ENCODE results near the gene FGF3. TPM values are rescaled to one million over a fixed set of nuclear protein-coding genes. Genes with fewer than 3 reads are reported as not detected.
A peak's percentile ranks its signal among the peaks of the same experiment; 100 is the strongest.

FGF3 gene
- total RNA-seq, 1 donor from 2014 or later = not detected

GRCh38 chr11:69820441-69820840 is 1.2 kb upstream of the FGF3 start:
- peaks cover 87% of the 10 kb centered on the region for H3K27me3 Mint-ChIP-seq (ENCODE audit: low read depth)
- no peak for DNase-seq (ENCODE audit: low spot score in 2 of 2, unreplicated experiment in 2 of 2)
- no peaks in the 10 kb centered on the region for H3K4me1 Mint-ChIP-seq
- no peak for TF ChIP-seq CTCF (IDR thresholded peaks at IDR 0.05; ENCODE audit: unreplicated experiment)
- H3K36me3 Mint-ChIP-seq = no peaks in the 10 kb centered on the region
- H3K27ac Mint-ChIP-seq = no peak overlapping the region
- H3K9me3 Mint-ChIP-seq = no peaks in the 10 kb centered on the region
- no peak overlapping the region for H3K4me3 Mint-ChIP-seq

GRCh38 chr11:69819541-69820070 is 390 bp upstream of the FGF3 start:
- no peak overlapping the region for H3K27ac Mint-ChIP-seq

GRCh38 chr11:69818231-69818602 is 999 bp downstream of the FGF3 start:
- no peak overlapping the region for H3K27ac Mint-ChIP-seq
- no peak overlapping the region for H3K4me3 Mint-ChIP-seq
- peaks cover 91% of the 10 kb centered on the region for H3K27me3 Mint-ChIP-seq (ENCODE audit: low read depth)

More at GRCh38 chr11:69819541-69820070, 390 bp upstream of the FGF3 start:
- H3K27me3 Mint-ChIP-seq (ENCODE audit: low read depth) = peaks cover 93% of the 10 kb centered on the region
- TF ChIP-seq CTCF (IDR thresholded peaks at IDR 0.05; ENCODE audit: unreplicated experiment) = no peak
- no peak for DNase-seq (ENCODE audit: low spot score in 2 of 2, unreplicated experiment in 2 of 2)
- H3K4me3 Mint-ChIP-seq = no peak overlapping the region
- H3K4me1 Mint-ChIP-seq = no peaks in the 10 kb centered on the region
- H3K9me3 Mint-ChIP-seq = no peaks in the 10 kb centered on the region
- H3K36me3 Mint-ChIP-seq = no peaks in the 10 kb centered on the region

GRCh38 chr11:69817265-69818230 is 1.7 kb downstream of the FGF3 start:
- peak in 1 of 2 experiments; percentile 60 for DNase-seq (ENCODE audit: low spot score in 2 of 2, unreplicated experiment in 2 of 2)
- H3K9me3 Mint-ChIP-seq = no peaks in the 10 kb centered on the region
- no peaks in the 10 kb centered on the region for H3K4me1 Mint-ChIP-seq
- H3K27me3 Mint-ChIP-seq (ENCODE audit: low read depth) = peaks cover 88% of the 10 kb centered on the region
- no peaks in the 10 kb centered on the region for H3K36me3 Mint-ChIP-seq
- no peak for TF ChIP-seq CTCF (IDR thresholded peaks at IDR 0.05; ENCODE audit: unreplicated experiment)
- H3K4me3 Mint-ChIP-seq = no peak overlapping the region
- no peak overlapping the region for H3K27ac Mint-ChIP-seq

More at GRCh38 chr11:69818231-69818602, 999 bp downstream of the FGF3 start:
- TF ChIP-seq CTCF (IDR thresholded peaks at IDR 0.05; ENCODE audit: unreplicated experiment) = no peak
- Mint-ChIP-seq H3K9me3 (no peaks in the 10 kb centered on the region), H3K4me1 (no peaks in the 10 kb centered on the region), H3K36me3 (no peaks in the 10 kb centered on the region)
- DNase-seq (ENCODE audit: low spot score in 2 of 2, unreplicated experiment in 2 of 2) = no peak

GRCh38 chr11:69816671-69817070 is 2.5 kb downstream of the FGF3 start:
- no peak overlapping the region for H3K4me3 Mint-ChIP-seq
- H3K27me3 Mint-ChIP-seq (ENCODE audit: low read depth) = peaks cover 79% of the 10 kb centered on the region
- no peaks in the 10 kb centered on the region for H3K4me1 Mint-ChIP-seq
- H3K36me3 Mint-ChIP-seq = no peaks in the 10 kb centered on the region
- no peak overlapping the region for H3K27ac Mint-ChIP-seq
- no peak for TF ChIP-seq CTCF (IDR thresholded peaks at IDR 0.05; ENCODE audit: unreplicated experiment)
- DNase-seq (ENCODE audit: low spot score in 2 of 2, unreplicated experiment in 2 of 2) = no peak
- H3K9me3 Mint-ChIP-seq = no peaks in the 10 kb centered on the region
